NCI-H446 (cell line): ENCODE measurements around the gene C9orf85.
"Not testable (repeated sequence)": the region's sequence is repeated elsewhere in the genome, so short reads cannot be mapped to it uniquely, and the experiment has no call there.

Experiments
- DNase-seq, 2 experiments: peaks; one replicate each; lab custom pipeline; 2025; lab: John Stamatoyannopoulos, UW

Gene C9orf85

GRCh38 chr9:71941998-71942567 lies 30.6 kb downstream of the C9orf85 start:
- no peak for DNase-seq

GRCh38 chr9:71944754-71945375 lies 33.4 kb downstream of the C9orf85 start:
- no peak for DNase-seq

- not testable (repeated sequence) for DNase-seq
Observed at GRCh38 chr9:71954652-71955051, 43.2 kb downstream of the C9orf85 start.

- no peak for DNase-seq
Observed at GRCh38 chr9:71955300-71955915, 44.0 kb downstream of the C9orf85 start.

GRCh38 chr9:71962328-71962727 lies 50.9 kb downstream of the C9orf85 start:
- DNase-seq, result no peak

- DNase-seq, result not testable (repeated sequence)
Observed at GRCh38 chr9:71963471-71963996, 52.1 kb downstream of the C9orf85 start.

- DNase-seq, result no peak
Observed at GRCh38 chr9:71965403-71965802, 54.0 kb downstream of the C9orf85 start.

GRCh38 chr9:71966601-71967000 lies 55.2 kb downstream of the C9orf85 start:
- DNase-seq, result no peak

GRCh38 chr9:71968541-71969090 lies 57.2 kb downstream of the C9orf85 start:
- no peak for DNase-seq

- no peak for DNase-seq
Observed at GRCh38 chr9:71975833-71976232, 64.4 kb downstream of the C9orf85 start.

GRCh38 chr9:71977003-71977402 lies 65.6 kb downstream of the C9orf85 start:
- DNase-seq, result no peak

- no peak for DNase-seq
Observed at GRCh38 chr9:71980266-71981190, 69.1 kb downstream of the C9orf85 start.

- DNase-seq, result no peak
Observed at GRCh38 chr9:71981944-71982343, 70.5 kb downstream of the C9orf85 start.

GRCh38 chr9:71984403-71984802 lies 73.0 kb downstream of the C9orf85 start:
- no peak for DNase-seq

- DNase-seq, result no peak
Observed at GRCh38 chr9:71984831-71985281, 73.4 kb downstream of the C9orf85 start.

- no peak for DNase-seq
Observed at GRCh38 chr9:71985297-71985911, 74.0 kb downstream of the C9orf85 start.

GRCh38 chr9:71986900-71987299 lies 75.5 kb downstream of the C9orf85 start:
- DNase-seq, result no peak

GRCh38 chr9:71987471-71988371 lies 76.3 kb downstream of the C9orf85 start:
- no peak for DNase-seq

- DNase-seq, result no peak
Observed at GRCh38 chr9:71990466-71990865, 79.0 kb downstream of the C9orf85 start.

GRCh38 chr9:72005451-72005850 lies 94.0 kb downstream of the C9orf85 start:
- DNase-seq, result no peak
